ENCODE data around the gene URM1. TPM values are rescaled to one million over a fixed set of nuclear protein-coding genes. Genes with fewer than 3 reads are reported as not detected.

Gene URM1
- total RNA-seq, 4 donors from 2014 or later: 22.7 to 31.5 (median 25.5) TPM

DNA sequence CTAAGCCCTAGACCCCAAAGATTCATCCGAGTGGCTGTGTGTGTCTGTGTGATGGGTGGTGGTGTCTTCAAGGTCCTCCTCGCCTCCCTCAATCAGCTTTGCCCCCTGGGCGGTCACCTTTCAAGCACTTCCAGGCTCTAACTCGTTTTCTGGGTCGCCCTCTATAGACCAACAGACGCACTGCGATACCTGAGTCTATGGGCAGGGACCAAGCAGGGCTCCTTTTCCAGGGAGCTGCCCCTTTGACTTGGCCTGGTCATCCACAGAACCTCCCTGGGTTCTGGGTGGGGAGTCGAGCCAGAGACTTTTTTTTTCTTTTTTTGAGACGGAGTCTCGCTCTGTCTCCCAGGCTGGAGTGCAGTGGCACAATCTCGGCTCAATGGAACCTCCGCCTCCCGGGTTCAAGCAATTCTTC is 29.7 kb upstream of the URM1 start:
- Histone ChIP-seq H3K4me1 (peaks cover 0 to 23% (median 11%) of the 10 kb centered on the region in 3 donors), H3K27ac (peak overlapping the region; percentile 91 to 94 (median 93)), H3K9me3 (no peaks in the 10 kb centered on the region), H3K27me3 (no peaks in the 10 kb centered on the region), H3K4me3 (peak overlapping the region; percentile 74 to 83 (median 78)), H3K36me3 (peaks cover 25 to 47% (median 28%) of the 10 kb centered on the region in 3 donors)
- WGBS, 2 donors: 24 to 30% methylated on average over 9 to 13 of the region's 13 CpGs
- TF ChIP-seq CTCF (IDR thresholded peaks at IDR 0.05) (peak in 5 of 6 experiments; percentile 51 to 86 (median 70)), POLR2A (IDR thresholded peaks at IDR 0.05) (no peak)
- intact Hi-C loops (cut with DNase I): loop anchor here (5.0 kb wide), 1 partner anchor 49 kb away; no protein-coding TSS in a partner anchor
- DNase-seq: no peak

DNA sequence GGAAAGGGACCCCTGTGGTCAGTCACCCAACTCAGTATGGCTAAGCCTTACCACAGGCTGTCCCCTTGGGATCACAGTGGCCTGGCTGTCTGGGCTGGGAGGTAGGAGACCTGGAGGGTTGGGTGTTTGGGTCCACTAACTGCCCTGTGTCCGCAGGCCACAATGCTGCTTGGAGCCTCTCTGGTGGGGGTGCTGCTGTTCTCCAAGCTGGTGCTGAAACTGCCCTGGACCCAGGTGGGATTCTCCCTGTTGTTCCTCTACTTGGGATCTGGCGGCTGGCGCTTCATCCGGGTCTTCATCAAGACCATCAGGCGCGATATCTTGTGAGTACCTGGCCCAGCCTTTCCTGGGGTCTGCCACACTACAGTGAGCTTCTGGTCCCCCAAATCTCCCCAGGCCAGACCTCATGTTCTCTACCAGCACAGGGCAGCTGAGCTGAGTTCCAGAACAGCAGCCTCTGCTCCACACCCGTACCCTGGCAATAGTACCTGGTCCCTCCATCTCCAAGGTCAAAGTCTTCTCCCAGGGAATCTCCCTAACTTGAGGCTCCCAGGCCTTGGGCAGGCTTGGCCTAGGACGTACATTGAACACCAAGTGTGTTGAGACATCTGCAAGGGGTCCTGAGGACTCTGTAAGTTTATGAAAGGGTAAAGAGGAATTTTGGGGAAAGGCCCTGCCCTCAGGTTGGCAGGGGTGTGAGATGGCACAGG is 28.0 kb upstream of the URM1 start:
- H3K9me3 ChIP-seq: no peaks in the 10 kb centered on the region
- DNase-seq: no peak
- H3K36me3 ChIP-seq: peaks cover 31 to 63% (median 38%) of the 10 kb centered on the region in 3 donors
- H3K27ac ChIP-seq: no peak overlapping the region
- TF ChIP-seq POLR2A (IDR thresholded peaks at IDR 0.05) (no peak), CTCF (IDR thresholded peaks at IDR 0.05) (no peak)
- no peak overlapping the region for H3K4me3 ChIP-seq
- H3K4me1 ChIP-seq: peaks cover 0 to 23% (median 11%) of the 10 kb centered on the region in 3 donors
- intact Hi-C loops (cut with DNase I): loop anchor here (5.0 kb wide), 1 partner anchor 51 kb away; no protein-coding TSS in a partner anchor
- no peaks in the 10 kb centered on the region for H3K27me3 ChIP-seq
- WGBS, 2 donors: 64 to 90% methylated on average over 2 to 6 of the region's 8 CpGs

- intact Hi-C loops (cut with DNase I): loop anchor here (5.0 kb wide), 1 partner anchor 52 kb away; no protein-coding TSS in a partner anchor
- no peak for DNase-seq
- Histone ChIP-seq H3K27me3 (no peaks in the 10 kb centered on the region), H3K36me3 (peaks cover 37 to 71% (median 45%) of the 10 kb centered on the region in 3 donors), H3K4me1 (peaks cover 0 to 23% (median 11%) of the 10 kb centered on the region in 3 donors), H3K9me3 (no peaks in the 10 kb centered on the region), H3K4me3 (no peak overlapping the region), H3K27ac (no peak overlapping the region)
- TF ChIP-seq POLR2A (IDR thresholded peaks at IDR 0.05): no peak
- no peak for TF ChIP-seq CTCF (IDR thresholded peaks at IDR 0.05)
- 94% methylated on average over 4 of the region's 4 CpGs for WGBS, 2 donors
These were observed 27.3 kb upstream of the URM1 start for GRCh38 chr9:128343855-128344254.

- 80 to 90% methylated on average over 2 to 9 of the region's 28 CpGs for WGBS, 2 donors
- no peaks in the 10 kb centered on the region for H3K9me3 ChIP-seq
- intact Hi-C loops (cut with DNase I): loop anchor here (5.0 kb wide), 1 partner anchor 53 kb away; no protein-coding TSS in a partner anchor
- peaks cover 0 to 16% (median 5%) of the 10 kb centered on the region in 3 donors for H3K4me1 ChIP-seq
- peaks cover 43 to 83% (median 49%) of the 10 kb centered on the region in 3 donors for H3K36me3 ChIP-seq
- no peaks in the 10 kb centered on the region for H3K27me3 ChIP-seq
- no peak overlapping the region for H3K27ac ChIP-seq
- DNase-seq: no peak
- TF ChIP-seq POLR2A (IDR thresholded peaks at IDR 0.05): no peak
- no peak for TF ChIP-seq CTCF (IDR thresholded peaks at IDR 0.05)
- H3K4me3 ChIP-seq: no peak overlapping the region
These were observed 26.1 kb upstream of the URM1 start for GRCh38 chr9:128344931-128345605.

DNA sequence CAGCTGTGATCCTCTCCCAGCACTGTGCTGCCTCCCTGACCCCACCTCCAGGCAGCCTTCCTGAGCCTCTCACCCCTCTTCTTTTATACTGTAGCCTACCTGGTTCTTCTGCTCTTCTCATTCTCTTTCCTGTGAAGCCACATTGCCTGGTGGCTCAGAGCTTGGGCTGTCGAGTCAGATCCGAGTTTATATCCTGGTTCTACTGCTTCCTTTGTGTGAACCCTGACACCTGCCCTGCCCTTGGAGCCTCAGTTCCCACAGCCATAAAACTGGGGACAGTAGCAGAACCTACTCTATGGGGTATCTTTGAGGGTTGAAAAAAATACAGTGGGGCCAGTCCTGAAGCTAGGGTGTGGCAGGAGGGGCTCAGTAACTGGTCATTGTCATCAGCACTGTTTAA is 22.0 kb upstream of the URM1 start:
- peaks cover 35 to 98% (median 52%) of the 10 kb centered on the region in 3 donors for H3K36me3 ChIP-seq
- intact Hi-C loops (cut with DNase I): no loop called here
- 75 to 80% methylated on average over 2 of the region's 2 CpGs for WGBS, 2 donors

More for the DNA sequence above, 22.0 kb upstream of the URM1 start:
- H3K27ac ChIP-seq: no peak overlapping the region
- no peak for DNase-seq
- H3K4me3 ChIP-seq: no peak overlapping the region
- no peaks in the 10 kb centered on the region for H3K9me3 ChIP-seq
- TF ChIP-seq POLR2A (IDR thresholded peaks at IDR 0.05) (no peak), CTCF (IDR thresholded peaks at IDR 0.05) (no peak)
- no peaks in the 10 kb centered on the region for H3K4me1 ChIP-seq
- no peaks in the 10 kb centered on the region for H3K27me3 ChIP-seq

Measured in esophagus squamous epithelium (tissue), 5 donors.